Suprapubic skin (tissue), 4 donors: Measurements from ENCODE around the gene PADI6.

Experiments used
- CTCF ChIP-seq, 2 donors: fragments of 200-600 bp in 1 of 2; fragments of 450-650 bp in 1 of 2; sonication (generic) in 1 of 2; IDR thresholded peaks; one replicate each; pipeline ENCODE4 v1.5.1; 2016 to 2019; ENCODE audit warnings: antibody characterized with exemption in 2 of 2, mild to moderate bottlenecking in 1 of 2, moderate library complexity in 1 of 2
- EP300 ChIP-seq: sonication (generic); formaldehyde crosslinking; IDR thresholded peaks from one replicate; pipeline ENCODE4 v1.6.1; 2017; ENCODE audit warnings: antibody characterized with exemption
- POLR2A ChIP-seq, 2 donors: fragments of 450-650 bp; IDR thresholded peaks; one replicate each; pipeline ENCODE4 v1.6.1; 2017; ENCODE audit warnings: antibody characterized with exemption in 2 of 2, mild to moderate bottlenecking in 2 of 2, moderate library complexity in 2 of 2
- POLR2AphosphoS5 ChIP-seq, 3 donors: sonication (generic); formaldehyde crosslinking; IDR thresholded peaks; one replicate each; pipeline ENCODE4 v1.6.1; 2017; ENCODE audit warnings: antibody characterized with exemption in 3 of 3

DNA sequence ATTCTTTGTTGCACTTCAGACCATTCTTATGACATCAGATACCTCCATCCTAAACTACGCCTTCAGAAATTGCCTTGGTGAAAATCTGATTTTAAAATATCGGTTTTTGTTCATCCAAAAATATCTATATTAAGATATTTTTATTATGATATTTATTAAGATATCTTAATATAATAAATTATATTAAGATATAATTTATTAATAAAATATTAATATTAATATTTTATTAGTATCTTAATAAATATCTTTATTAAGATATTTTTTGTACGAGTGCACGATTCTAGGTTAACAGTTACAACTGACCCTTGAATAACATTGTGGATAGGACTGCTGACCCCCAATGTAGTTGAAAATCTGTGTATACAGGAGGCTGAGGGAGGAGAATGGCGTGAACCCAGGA, 43.1 kb upstream of the PADI6 start:
- TF ChIP-seq CTCF (IDR thresholded peaks at IDR 0.05) (no peak), POLR2A (IDR thresholded peaks at IDR 0.05) (no peak), POLR2AphosphoS5 (IDR thresholded peaks at IDR 0.05) (no peak), EP300 (no peak)
